Nucleus accumbens (tissue), 56 donors: ENCODE results near the gene C2CD4C.
"Not testable (repeated sequence)": the region's sequence is repeated elsewhere in the genome, so short reads cannot be mapped to it uniquely, and the experiment has no call there.

Experiments
- DNase-seq, 56 donors: peaks; one replicate each; lab custom pipeline; 2025; lab: John Stamatoyannopoulos, UW

Gene C2CD4C

DNA sequence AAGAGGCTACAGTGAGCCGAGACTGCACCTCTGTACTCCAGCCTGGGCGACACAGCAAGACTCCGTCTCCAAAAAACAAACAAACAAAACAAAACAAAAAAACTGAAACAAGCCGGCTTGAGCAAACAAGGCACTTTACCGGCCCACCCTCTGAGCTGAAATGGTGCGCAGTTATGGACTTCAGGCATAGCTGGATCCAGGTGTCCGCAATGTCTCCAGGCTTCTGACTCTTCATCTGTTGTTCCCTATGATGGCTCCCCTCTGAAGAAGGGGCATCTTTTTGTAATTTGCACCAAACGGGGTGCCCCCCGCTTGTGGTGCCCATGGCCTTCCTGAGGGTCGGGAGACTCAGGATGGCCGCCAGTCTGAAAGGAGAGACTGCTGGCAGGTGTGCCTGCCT is 6.2 kb downstream of the C2CD4C start:
- no peak for DNase-seq

DNA sequence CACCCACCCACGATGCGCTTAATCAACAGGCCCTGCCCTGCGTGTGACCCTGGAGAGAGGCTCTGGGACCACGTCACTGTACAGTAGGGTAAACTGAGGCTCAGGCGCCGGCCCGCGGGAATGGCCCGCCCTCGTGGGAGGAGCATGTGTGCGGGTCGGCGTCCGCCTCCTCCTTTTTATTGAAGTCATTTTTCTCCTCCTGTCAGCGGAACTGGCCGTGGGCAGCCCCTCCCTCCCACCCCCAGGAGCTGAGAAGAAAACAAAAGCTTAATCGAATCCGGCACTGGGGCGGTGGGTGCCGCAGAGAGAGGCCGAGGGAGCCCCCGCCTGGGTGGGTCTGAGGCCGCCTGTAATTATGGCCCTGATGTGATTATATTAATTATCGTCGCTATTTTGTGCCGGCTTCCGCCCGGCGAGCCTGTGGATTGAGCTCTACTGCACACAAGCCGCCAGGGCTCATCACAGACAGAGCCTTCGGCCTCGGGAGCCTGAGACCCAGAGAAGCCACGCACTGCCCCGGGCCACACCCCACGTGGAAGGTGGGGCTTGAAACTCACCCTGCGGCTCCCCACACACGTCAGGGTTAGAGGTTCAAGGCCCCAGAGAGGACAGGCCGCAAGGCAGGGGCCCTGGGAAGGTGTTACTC is 7.0 kb downstream of the C2CD4C start:
- no peak for DNase-seq

DNA sequence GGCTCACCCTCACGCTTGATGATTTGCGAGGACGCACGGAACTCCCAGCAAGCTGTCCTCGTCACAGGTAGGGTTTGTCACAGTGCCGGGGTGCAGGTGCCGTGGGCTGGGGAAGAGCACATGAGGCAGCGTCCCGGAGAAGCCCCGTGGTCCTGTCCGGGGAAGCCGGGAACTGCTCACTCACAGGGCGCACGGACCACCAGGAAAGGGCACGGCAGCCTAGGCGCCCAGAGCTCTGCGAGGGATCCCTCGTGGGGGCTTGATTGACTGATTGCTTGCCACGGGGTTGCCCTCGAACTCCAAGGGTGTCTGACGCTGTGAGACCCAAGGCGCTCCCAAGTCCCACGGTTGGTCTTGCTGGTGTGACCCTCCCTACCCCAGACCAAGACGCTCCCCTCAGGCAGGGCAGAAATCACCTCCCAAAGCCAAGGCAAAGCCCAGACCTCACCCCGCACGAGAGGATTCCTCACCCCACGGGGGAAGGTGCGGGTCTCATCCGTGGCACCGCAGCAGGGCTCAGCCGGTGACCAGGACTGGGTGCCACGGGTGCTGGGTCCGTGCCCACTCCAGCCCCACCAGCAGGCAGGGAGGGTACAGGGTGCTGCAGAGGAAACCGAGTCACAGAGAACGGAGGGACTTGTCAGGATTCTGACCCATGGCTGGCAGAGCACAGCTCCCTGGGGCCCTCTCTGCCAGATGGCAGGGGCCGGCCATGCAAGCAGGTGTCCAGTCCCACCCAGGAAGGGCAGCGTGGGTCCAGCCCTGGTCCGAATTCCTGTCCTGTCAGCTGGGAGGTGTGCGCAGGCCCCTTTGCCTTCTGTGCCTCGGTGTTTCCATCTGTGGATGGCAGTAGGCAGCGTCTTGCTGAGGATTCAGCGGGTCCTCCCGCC is 7.7 kb downstream of the C2CD4C start:
- DNase-seq, result no peak

DNA sequence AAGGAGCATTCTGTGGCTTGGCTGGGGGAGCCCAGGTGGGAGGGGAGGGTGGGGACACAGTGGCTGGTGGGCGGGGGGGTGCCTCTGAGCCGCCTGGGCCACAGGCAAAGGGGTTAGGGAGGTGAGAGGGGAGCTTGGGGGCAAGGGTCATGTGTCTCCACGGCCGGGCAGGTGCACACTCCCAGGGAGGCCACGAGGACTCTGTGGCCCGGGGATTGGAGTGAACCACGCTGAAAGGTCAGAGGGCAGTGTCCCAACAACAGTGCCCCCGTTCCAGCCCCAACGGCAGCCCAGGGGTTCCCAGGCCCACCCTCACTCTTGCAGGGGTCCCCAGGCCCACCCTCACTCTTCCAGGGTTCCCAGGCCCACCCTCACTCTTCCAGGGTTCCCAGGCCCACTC is 9.6 kb downstream of the C2CD4C start:
- no peak for DNase-seq

DNA sequence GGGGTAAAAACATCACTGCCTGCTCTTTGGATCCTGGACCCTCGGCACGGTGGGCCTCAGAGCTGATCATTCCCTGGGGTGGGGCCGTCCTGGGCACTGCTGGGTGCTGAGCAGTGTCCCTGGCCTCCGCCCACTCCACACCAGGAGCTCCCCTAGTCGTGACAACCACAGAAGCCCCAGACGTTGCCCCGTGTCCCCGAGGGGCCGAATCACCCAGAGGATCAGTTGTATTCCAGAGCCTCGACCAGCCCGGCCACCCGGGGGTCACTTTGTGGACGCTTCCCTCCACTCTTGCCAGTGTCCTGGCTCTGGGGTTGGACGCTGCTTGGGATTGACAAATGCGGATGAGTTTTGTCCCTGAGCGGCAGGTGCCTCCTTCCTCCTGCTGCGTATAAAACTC is 10.2 kb downstream of the C2CD4C start:
- no peak for DNase-seq

DNA sequence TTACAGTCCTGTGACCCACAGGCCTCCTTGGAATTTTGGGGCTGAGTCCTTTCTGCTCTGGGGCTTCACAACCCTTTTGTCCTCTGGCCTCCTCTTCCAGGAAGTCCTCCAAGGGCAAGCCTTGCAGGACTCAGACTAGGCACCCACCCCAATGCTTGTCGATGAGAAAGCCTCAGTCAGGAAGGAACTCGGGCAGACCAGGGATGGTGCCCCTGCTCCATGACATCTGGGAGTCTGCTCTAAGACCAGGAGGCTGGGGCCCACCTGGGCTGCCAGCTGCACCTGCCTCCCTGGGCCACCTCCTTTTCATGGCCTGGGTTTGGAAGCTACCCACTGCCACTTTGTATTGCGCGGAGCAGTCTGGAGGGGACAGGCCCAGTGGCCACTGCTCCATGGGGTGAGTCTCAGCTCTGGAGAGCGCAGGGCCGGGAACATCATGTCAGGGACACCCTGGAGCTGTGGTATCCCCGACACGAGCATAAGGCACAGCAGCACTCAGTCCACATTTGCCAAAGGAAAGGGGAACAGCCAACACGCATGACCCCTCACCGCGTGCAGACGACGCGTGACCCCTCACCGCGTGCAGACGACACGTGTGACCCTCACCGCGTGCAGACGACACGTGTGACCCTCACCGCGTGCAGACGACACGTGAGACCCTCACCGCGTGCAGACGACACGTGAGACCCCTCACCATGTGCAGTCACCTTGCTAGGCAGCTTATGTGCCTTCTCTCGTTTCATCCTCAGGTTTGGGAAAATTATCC is 10.8 kb downstream of the C2CD4C start:
- no peak for DNase-seq

DNA sequence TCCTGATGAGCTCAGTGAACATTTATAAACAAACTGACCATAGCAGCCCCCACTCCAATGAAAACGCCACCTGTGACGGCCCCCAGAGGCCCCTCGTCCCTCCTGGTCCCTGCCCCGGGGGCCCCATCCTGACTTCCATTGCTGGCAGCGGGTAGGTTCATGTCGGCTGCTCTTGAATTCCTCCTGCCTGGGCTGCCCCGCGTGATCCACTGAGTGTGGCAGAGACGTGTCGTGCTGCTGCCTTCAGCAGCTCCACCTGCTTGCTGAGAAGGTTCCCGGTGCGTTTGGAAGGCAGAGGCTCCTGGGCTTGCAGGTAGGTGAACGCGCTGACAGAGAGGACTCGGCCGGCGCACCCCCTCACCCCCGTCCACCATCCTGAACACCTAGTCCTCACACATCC is 11.6 kb downstream of the C2CD4C start:
- no peak for DNase-seq

DNA sequence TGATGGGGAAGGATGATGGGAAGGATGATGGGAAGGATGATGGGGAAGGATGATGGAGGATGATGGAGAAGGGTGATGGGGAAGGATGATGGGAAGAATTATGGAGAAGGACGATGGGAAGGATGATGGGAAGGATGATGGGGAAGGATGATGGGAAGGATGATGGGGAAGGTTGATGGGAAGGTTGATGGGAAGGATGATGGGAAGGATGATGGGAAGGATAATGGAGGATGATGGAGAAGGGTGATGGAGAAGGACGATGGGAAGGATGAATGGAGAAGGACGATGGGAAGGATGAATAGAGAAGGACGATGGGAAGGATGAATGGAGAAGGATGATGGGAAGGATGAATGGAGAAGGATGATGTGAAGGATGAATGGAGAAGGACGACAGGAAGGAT is 13.5 kb downstream of the C2CD4C start:
- no peak for DNase-seq

DNA sequence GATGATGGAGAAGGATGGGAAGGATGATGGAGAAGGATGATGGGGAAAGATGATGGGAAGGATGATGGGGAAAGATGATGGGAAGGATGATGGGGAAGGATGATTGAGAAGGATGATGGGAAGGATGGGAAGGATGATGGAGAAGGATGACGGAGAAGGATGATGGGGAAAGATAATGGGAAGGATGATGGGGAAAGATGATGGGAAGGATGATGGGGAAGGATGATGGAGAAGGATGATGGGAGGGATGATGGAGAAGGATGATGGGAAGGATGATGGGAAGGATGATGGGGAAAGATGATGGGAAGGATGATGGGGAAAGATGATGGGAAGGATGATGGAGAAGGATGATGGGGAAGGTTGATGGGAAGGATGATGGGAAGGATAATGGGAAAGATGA is 14.1 kb downstream of the C2CD4C start:
- not testable (repeated sequence) for DNase-seq

DNA sequence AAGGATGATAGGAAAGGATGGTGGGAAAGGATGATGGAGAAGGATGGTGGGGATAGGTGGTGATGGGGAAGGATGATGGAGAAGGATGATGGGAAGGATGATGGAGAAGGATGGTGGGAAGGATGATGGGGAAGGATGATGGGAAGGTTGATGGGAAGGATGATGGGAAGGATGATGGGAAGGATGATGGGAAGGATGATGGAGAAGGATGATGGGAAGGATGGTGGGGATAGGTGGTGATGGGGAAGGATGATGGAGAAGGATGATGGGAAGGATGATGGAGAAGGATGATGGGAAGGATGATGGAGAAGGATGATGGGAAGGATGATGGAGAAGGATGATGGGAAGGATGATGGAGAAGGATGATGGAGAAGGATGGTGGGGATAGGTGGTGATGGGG is 15.4 kb downstream of the C2CD4C start:
- DNase-seq, result not testable (repeated sequence)

DNA sequence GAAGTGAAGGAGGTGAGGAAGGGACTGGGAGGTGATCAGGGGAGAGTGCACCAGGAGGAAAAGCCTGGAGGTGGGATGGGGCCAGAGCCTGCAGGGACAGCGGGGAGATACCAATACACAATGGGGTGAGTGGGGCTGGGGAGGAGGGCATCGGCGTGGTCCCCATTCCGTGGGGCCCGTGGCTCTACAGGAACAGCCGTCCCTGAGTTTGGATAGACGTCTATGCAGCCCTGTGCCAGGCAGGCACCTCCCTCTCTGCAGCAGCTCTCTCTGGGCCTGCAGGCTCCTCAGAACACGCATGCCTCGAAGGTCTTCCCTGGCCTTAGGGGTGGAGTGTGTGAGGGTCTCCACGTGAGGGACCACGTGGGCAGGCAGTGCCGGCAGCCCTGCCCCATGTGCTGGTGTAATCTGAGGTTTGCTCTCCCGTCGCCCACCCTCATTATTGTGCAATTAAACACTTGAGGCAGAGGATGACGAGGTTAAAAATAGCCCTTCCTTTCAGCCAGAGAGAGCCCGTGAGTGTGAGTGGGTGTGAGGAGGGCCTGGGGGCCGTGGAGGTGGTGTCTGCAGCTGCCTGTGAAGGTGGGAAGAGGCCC is 16.5 kb downstream of the C2CD4C start:
- no peak for DNase-seq

DNA sequence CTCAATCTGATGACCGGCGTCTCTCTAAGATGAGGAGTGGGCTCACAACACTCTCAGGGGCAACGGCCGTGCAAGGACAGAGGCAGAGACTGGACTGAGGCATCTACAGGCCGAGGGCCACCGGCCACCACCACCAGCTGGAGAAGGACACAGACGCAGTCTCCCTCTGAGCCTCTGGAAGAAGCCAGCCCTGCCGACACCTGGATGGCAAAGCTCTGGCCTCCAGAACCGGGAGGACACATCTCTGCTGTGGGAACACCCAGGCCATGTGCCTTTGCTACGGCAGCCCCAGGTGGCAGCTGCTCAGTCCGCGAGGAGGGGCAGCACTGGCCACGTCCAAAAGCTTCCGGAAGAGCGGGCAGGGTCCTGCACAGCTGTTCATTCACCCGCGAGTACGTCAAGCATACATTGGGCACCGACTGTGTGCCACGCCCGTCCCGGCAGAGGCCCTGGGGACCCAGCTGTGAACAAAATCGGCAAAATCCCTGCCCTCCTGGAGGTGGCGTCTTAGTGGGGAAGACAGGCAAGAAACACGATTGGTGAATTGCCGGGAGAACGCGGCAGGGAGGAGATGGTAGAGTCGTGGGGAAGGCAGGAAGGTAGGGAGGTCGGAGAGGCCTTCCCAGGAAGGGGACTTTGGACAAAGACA is 17.1 kb downstream of the C2CD4C start:
- DNase-seq, result no peak

DNA sequence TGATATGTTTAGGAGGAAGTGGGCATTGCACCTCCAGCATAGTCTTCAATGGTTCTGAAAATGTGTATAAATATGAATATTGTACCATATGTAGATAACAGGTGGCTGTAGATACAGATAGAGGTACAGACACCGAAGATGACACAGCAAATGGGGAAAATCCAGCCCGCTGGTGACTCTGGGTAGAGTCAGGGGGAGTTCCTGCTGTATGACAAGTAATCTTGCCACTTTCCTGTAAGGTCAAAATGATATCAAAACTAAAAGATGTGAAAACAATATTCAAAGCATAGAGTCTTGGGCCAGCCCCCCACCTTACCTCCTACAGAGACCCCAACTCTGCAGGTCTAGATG is 17.8 kb downstream of the C2CD4C start:
- DNase-seq, result no peak

DNA sequence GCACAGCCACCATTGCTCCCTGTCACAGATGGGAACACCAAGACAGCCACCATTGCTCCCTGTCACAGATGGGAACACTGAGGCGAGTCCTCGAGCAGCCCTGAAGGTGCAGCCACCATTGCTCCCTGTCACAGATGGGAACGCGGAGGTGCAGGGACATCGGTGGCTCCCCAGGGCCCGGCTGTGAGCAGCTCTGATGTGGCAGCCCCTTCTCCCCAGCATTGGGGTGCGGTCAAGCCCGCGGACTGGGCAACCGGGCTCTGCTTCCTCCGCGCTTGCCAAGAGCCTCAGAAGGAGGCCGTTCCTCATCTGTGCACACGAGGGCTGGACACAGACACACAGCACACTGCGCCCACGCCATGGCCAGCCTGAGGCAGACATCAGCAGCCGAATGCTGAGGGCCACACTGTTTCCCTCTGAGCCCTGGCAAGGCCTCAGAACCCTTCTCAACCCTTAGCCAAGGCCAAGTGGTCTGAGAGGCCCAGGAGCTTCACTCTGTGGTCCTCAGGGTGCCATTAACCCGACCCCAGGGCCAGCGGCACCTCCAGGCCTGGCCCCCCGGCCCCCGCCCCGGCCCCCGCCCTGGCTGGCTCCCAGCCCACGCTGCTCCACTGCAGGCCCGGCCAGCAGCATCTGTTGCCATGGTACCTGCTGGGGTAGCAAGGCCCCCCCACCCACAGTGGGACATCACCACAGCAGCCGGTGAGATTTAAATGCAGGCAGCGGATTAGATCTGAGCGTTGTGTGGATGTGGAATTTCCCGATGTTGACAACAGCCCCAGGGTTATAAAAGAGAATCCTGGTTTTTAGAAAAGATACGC is 18.4 kb downstream of the C2CD4C start:
- DNase-seq, result no peak

DNA sequence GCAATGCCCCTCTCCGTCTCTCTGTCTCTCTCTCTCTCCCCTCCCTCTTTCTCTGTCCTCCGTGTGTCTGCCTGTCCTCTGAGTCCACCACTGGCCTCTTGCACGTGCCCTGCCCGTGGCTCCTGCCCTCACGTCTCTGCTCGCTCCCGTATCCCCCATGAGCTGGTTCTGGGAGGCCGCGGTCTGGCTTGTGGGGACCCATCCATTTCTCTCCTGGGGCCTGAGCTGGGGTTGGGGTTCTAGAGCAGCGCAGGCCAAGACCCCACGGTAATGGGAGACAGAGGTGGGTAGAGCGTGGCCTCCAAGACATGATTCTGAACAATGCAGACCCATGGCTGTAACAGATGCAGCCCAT is 19.0 kb downstream of the C2CD4C start:
- no peak for DNase-seq

DNA sequence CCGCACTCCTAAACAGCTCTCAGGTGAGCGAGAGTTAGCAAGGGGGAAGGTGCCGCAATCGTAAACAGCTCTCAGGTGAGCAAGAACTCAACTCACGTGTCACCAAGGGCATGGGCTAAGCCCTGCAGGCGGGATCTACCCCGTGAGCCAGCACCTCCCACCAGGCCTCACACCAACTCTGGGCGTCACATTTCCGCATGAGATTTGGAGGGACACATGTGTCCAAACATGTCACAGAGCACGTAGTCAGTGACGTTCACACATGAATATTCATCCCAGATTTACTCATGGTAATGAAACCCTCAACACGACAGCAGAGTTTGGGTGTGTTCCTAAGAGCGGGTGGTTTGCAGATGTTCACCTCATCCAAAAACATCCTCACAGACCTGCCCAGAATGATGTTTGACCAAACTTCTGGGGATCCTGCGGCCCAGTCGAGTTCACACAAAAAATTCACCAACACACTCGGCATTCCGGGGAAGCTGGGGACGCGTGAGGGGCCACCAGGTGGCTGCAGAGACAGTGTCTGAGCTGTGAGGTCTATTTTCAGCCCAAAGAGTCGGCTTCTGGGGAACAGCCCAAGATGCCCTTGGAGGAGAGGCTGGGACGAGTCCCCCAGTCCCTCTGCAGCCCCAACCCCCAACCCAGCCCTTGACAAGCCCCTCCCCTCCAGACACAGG is 19.6 kb downstream of the C2CD4C start:
- no peak for DNase-seq

DNA sequence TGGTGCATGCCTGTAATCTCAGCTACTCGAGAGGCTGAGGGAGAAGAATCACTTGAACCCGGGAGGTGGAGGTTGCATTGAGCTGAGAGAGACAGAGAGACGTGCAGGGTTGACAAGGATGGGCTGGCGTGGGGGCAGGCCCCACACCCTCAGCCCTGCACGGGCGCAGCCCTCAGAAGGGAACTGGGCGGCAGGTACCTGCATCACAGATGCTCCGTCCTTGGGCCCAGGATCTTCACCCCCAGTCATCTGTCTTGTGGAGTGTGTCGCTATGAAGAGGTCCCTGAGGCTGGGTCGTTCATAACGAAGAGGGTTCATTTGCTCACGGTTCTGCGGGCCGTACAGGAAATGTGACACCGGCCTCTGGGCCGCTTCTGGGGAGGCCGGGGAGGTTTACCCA is 20.3 kb downstream of the C2CD4C start:
- no peak for DNase-seq

DNA sequence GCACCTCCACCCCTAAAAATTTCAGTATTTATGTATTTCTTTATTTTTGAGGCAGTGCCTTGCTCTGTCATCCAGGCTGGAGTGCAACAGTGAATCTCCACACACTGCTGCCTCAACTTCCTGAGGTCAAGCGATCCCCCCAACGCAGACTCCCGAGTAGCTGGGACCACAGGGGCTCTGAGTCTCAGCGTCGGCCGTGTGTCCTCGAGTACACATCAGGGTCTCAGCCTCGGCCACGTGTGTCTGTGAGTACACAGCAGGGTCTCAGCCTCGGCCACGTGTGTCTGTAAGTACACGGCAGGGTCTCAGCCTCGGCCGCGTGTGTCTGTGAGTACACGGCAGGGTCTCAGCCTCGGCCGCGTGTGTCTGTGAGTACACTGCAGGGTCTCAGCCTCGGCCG is 21.2 kb downstream of the C2CD4C start:
- no peak for DNase-seq

DNA sequence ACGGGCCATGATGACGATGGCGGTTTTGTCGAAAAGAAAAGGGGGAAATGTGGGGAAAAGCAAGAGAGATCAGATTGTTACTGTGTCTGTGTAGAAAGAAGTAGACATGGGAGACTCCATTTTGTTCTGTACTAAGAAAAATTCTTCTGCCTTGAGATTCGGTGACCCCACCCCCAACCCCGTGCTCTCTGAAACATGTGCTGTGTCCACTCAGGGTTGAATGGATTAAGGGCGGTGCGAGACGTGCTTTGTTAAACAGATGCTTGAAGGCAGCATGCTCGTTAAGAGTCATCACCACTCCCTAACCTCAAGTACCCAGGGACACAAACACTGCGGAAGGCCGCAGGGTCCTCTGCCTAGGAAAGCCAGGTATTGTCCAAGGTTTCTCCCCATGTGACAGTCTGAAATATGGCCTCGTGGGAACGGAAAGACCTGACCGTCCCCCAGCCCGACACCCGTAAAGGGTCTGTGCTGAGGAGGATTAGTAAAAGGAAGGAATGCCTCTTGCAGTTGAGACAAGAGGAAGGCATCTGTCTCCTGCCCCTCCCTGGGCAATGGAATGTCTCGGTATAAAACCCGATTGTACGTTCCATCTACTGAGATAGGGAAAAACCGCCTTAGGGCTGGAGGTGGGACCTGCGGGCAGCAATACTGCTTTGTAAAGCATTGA is 22.2 kb downstream of the C2CD4C start:
- DNase-seq, result not testable (repeated sequence)
